ENCODE measurements around the gene KLHL13. TPM values are rescaled to one million over a fixed set of nuclear protein-coding genes. Genes with fewer than 3 reads are reported as not detected.
"Not testable (repeated sequence)": the region's sequence is repeated elsewhere in the genome, so short reads cannot be mapped to it uniquely, and the experiment has no call there.

The KLHL13 gene
- polyA plus RNA-seq, 1 donor = 54.8 TPM

GRCh38 chrX:117992192-117992723 is 124.4 kb downstream of the KLHL13 start:
- no peak for DNase-seq

- DNase-seq = no peak
These were observed 126.2 kb downstream of the KLHL13 start for GRCh38 chrX:117990438-117990837.

GRCh38 chrX:117989512-117989911 is 127.1 kb downstream of the KLHL13 start:
- no peak for DNase-seq

- no peak for DNase-seq
These were observed 129.2 kb downstream of the KLHL13 start for GRCh38 chrX:117987373-117987772.

GRCh38 chrX:117985241-117985640 is 131.4 kb downstream of the KLHL13 start:
- no peak for DNase-seq

GRCh38 chrX:117982694-117983392 is 133.8 kb downstream of the KLHL13 start:
- DNase-seq = no peak

- no peak for DNase-seq
These were observed 138.2 kb downstream of the KLHL13 start for GRCh38 chrX:117978402-117978801.

- no peak for DNase-seq
These were observed 139.1 kb downstream of the KLHL13 start for GRCh38 chrX:117977526-117977925.

- DNase-seq = no peak
These were observed 143.4 kb downstream of the KLHL13 start for GRCh38 chrX:117973110-117973807.

GRCh38 chrX:117972711-117973109 is 143.9 kb downstream of the KLHL13 start:
- DNase-seq = no peak

- DNase-seq = no peak
These were observed 146.8 kb downstream of the KLHL13 start for GRCh38 chrX:117969782-117970181.

GRCh38 chrX:117969328-117969727 is 147.3 kb downstream of the KLHL13 start:
- no peak for DNase-seq

- DNase-seq = no peak
These were observed 157.6 kb downstream of the KLHL13 start for GRCh38 chrX:117959045-117959444.

GRCh38 chrX:117957128-117957527 is 159.5 kb downstream of the KLHL13 start:
- no peak for DNase-seq

GRCh38 chrX:117939296-117939695 is 177.3 kb downstream of the KLHL13 start:
- DNase-seq = not testable (repeated sequence)

- no peak for DNase-seq
These were observed 180.5 kb downstream of the KLHL13 start for GRCh38 chrX:117936118-117936517.

- DNase-seq = not testable (repeated sequence)
These were observed 186.5 kb downstream of the KLHL13 start for GRCh38 chrX:117930116-117930515.

GRCh38 chrX:117919755-117920154 is 196.9 kb downstream of the KLHL13 start:
- no peak for DNase-seq

- DNase-seq = no peak
These were observed 206.4 kb downstream of the KLHL13 start for GRCh38 chrX:117910216-117910615.

GRCh38 chrX:117898226-117898625 is 218.4 kb downstream of the KLHL13 start:
- DNase-seq = no peak

- no peak for DNase-seq
These were observed 221.2 kb downstream of the KLHL13 start for GRCh38 chrX:117895418-117895817.

GRCh38 chrX:117892469-117892868 is 224.1 kb downstream of the KLHL13 start:
- no peak for DNase-seq

- DNase-seq = no peak
These were observed 244.8 kb downstream of the KLHL13 start for GRCh38 chrX:117871796-117872195.

- DNase-seq = no peak
These were observed 256.1 kb downstream of the KLHL13 start for GRCh38 chrX:117860517-117860916.

Measured in hindlimb muscle (tissue), 1 donor.